Pancreas (tissue), 10 donors: ENCODE results near the gene FHOD3. TPM values are rescaled to one million over a fixed set of nuclear protein-coding genes. Genes with fewer than 3 reads are reported as not detected.
A peak's percentile ranks its signal among the peaks of the same experiment; 100 is the strongest.

Experiments used
- ATAC-seq, 4 donors: fragments of 200-7000 bp; cut with Tn5 transposase; one replicate each; pipeline versions ENCODE4 v1.8.0 to v1.9.1; 2020; ENCODE audit warnings: mild to moderate bottlenecking in 4 of 4, moderate library complexity in 4 of 4
- DNase-seq, 6 donors: peaks; one replicate each; pipeline ENCODE4 v3.0.0-alpha.2; 2020
- FAIRE-seq: peaks from 2 replicates; lab custom pipeline; 2012; peaks lifted over from hg19 to GRCh38; lab: Jason Lieb, UNC
- H3K27ac ChIP-seq, 4 donors: fragments of 200-600 bp; sonication (generic); 1 replicate in 3 of 4; 2 replicates in 1 of 4; pipeline versions ENCODE4 v1.5.0 to v1.8.0; 2020
- H3K27me3 ChIP-seq, 4 donors: fragments of 200-600 bp; one replicate each; pipeline ENCODE4 v1.8.0; 2021
- H3K36me3 ChIP-seq, 3 donors: fragments of 200-600 bp; sonication (generic) in 1 of 3; one replicate each; pipeline versions ENCODE4 v1.5.0 to v1.8.0; 2020 to 2021
- H3K4me1 ChIP-seq, 3 donors: fragments of 200-600 bp; one replicate each; pipeline ENCODE4 v1.8.0; 2021
- H3K4me3 ChIP-seq, 4 donors: fragments of 200-600 bp; sonication (generic) in 2 of 4; one replicate each; pipeline versions ENCODE4 v1.5.0 to v1.8.0; 2020 to 2021
- H3K9me3 ChIP-seq, 4 donors: fragments of 200-600 bp; one replicate each; pipeline ENCODE4 v1.8.0; 2021
- WGBS, 2 donors: extraction: QIAGEN DNeasy Blood & Tissue Kit; methylation state at CpG; one replicate each; pipeline ENCODE4 v1.1.7; 2013; 5-methylcytosine and 5-hydroxymethylcytosine counted together
- intact Hi-C, 3 donors: fragments of 100-400 bp; cut with DNase I; formaldehyde crosslinking; loops; one replicate each; pipeline versions ENCODE4 v1.11.1 to v1.14.2; 2022
- polyA plus RNA-seq, 2 donors: library from polyadenylated mRNA; stranded (reverse); fragments of 200-250 nt; gene quantifications; one replicate each; pipeline ENCODE4 v1.2.3, GENCODE V29; 2013
- total RNA-seq, 6 donors: library from RNA; stranded (reverse); fragmentation: NEBNext Ultra II Directional in 4 of 6; extraction: Animal tissue kit (Norgen Biotek cat#: 25700) in 4 of 6; gene quantifications; one replicate each; pipeline versions ENCODE4 v1.2.1 to v1.2.4, GENCODE V29; 2021 to 2023
- TF ChIP-seq, protein P1 (sequence below), 4 donors: fragments of 200-600 bp; sonication (generic) in 3 of 4; IDR thresholded peaks; one replicate each; pipeline versions ENCODE4 v1.5.0 to v1.8.0; 2021; ENCODE audit warnings: antibody characterized with exemption in 4 of 4
- donor health status: healthy with polysubstance abuse.
- donor health status: DM: no; HTN: no; CAD: no; lungs with moderate emphysema.
- donor health status: DM: no; HTN: no; CAD: no.
- donor health status: control.
- donor health status: control.
- donor health status: Bipolar disorder and iron deficiency.
- donor health status: DM: yes; HTN: yes; CAD: no.
- donor health status: DM: no; HTN: no; CAD: no.
- donor health status: DM: no; HTN: no; CAD: no.
- donor health status: DM: yes; HTN: yes; CAD: no.

FHOD3 gene
- total and polyA plus RNA-seq, 8 donors: 0.25 to 4.3 (median 1.2) TPM

DNA sequence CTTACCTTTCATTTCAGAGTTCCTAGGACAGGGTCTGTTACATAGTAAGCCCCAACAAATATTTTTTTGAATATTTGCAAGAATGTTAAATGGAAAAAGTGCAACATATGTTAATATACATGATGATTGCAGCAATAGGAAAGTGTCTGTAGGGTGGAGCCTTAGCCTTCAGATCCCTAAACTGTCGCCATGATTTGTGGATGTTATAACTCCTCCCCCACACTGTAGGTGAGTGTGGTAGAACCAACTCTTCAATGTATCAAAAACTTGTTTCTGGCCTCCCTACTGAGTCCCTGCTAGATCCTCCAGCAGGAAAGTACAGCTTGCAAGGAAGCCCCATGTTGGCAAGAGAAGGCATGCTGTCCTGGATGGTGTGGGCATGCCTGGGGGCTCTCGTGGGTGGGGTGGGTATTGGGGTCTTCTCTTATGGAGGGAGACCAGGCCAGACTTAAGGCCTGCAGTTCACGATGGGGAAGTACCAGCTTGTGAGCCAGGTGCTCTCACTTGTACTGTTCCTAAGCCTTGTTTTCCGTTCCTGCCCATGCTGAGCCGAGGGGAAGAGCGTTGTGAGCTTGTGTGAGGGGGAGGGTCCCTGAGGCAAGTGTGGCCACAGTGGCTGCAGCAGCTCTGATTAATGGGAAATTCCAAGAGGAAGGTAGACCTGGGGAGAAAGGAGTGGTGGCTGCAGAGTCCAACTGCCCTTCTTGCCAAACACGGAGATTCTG lies 11.4 kb downstream of the FHOD3 start:
- Histone ChIP-seq H3K4me1 (no peaks in the 10 kb centered on the region), H3K36me3 (no peaks in the 10 kb centered on the region), H3K9me3 (no peaks in the 10 kb centered on the region), H3K4me3 (no peak overlapping the region), H3K27ac (no peak overlapping the region), H3K27me3 (no peaks in the 10 kb centered on the region)
- FAIRE-seq (no peak), ATAC-seq (no peak), DNase-seq (no peak)
- 69 to 79% methylated on average over 7 of the region's 7 CpGs for WGBS, 2 donors
- intact Hi-C loops: loop anchor here in 1 of 3 donors (10.0 kb wide), 1 partner anchor 256 kb away; no protein-coding TSS in a partner anchor
- TF ChIP-seq, protein P1, sequence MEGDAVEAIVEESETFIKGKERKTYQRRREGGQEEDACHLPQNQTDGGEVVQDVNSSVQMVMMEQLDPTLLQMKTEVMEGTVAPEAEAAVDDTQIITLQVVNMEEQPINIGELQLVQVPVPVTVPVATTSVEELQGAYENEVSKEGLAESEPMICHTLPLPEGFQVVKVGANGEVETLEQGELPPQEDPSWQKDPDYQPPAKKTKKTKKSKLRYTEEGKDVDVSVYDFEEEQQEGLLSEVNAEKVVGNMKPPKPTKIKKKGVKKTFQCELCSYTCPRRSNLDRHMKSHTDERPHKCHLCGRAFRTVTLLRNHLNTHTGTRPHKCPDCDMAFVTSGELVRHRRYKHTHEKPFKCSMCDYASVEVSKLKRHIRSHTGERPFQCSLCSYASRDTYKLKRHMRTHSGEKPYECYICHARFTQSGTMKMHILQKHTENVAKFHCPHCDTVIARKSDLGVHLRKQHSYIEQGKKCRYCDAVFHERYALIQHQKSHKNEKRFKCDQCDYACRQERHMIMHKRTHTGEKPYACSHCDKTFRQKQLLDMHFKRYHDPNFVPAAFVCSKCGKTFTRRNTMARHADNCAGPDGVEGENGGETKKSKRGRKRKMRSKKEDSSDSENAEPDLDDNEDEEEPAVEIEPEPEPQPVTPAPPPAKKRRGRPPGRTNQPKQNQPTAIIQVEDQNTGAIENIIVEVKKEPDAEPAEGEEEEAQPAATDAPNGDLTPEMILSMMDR (IDR thresholded peaks at IDR 0.05): no peak

DNA sequence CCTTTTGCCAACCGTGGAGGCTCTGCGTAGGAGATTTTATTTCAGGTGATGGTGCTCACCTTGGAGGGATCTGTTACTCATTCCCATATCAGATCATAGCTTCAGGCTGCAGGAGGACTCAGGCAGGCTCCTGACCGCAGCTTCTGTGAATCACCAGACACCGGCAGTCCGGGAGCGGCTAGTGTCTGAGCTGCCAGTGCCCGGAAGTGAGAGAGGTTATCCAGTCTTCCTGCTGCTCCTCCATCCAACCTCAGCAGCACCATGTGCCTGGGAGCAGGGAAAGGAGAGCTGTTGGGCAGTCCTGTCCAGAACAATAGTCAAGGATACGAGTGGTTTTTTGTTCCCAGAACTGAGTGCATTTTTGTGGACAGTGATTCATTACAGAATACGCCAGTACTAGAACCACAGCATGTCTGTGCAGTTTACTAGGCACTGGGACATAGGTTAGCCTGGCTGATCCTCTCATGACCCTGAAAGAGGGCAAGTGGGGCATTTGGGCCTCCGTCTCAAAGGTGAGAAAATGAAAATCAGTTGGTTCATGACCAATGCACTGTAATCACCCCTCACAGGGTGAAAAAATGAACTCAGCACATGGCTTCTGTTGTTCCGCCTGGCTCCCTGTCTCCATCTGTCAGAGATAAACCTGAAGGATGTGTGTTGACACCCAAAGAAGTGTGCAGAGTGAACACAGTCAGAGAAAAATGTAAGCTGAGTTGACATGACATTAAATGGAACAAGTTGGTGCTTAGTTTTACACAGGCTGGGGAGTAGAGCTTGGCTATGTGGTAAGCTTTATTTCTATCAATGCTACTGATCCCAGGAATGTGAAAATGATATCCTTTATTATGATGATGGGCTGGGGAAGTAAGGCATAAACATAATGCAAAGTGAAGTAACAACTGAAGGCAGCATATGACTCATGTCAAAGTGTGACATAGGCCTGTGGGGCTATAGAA lies 12.2 kb downstream of the FHOD3 start:
- TF ChIP-seq, protein P1 (IDR thresholded peaks at IDR 0.05): no peak
- H3K4me3 ChIP-seq: no peak overlapping the region
- WGBS, 2 donors: 82 to 86% methylated on average over 11 of the region's 11 CpGs
- FAIRE-seq (no peak), ATAC-seq (peak in 2 of 4 donors; percentile 48 to 63), DNase-seq (peak in 1 of 6 donors; percentile 23)
- no peaks in the 10 kb centered on the region for H3K9me3 ChIP-seq
- H3K27ac ChIP-seq: no peak overlapping the region
- no peaks in the 10 kb centered on the region for H3K4me1 ChIP-seq
- H3K36me3 ChIP-seq: no peaks in the 10 kb centered on the region
- intact Hi-C loops: loop anchor here in 1 of 3 donors (10.0 kb wide), 1 partner anchor 255 kb away; no protein-coding TSS in a partner anchor
- no peaks in the 10 kb centered on the region for H3K27me3 ChIP-seq

DNA sequence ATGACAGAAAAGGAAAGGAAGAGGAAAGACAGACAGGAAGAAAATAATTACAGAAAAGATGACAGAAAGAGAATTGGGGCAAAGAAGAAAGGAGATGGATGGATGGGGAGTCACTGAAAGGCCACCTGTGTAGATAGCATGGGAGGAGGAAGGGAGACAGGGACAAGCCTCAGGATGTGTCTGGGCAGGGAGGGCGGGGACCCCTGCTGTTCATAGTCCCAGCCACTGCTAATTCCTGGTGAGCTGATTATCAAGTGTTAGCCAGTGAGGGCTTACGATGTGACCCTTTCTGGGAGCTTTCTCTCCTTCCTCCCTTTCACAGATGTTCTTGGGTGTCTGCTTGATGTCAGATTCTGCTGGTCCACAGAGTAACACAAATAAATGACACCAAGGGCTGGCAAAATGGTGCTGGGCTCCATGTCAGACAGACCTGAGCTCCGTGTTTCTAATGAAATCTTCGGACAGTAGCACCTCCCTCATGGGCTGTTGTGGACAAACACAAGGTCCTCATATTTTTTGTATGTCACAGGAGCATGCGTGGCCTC lies 13.6 kb downstream of the FHOD3 start:
- ATAC-seq: no peak
- no peak for DNase-seq
- WGBS, 2 donors: 81 to 93% methylated on average over 5 of the region's 5 CpGs
- intact Hi-C loops: no loop called here
- H3K27me3 ChIP-seq: no peaks in the 10 kb centered on the region
- H3K9me3 ChIP-seq: no peaks in the 10 kb centered on the region
- no peak overlapping the region for H3K4me3 ChIP-seq
- FAIRE-seq: no peak
- TF ChIP-seq, protein P1 (IDR thresholded peaks at IDR 0.05): no peak
- H3K4me1 ChIP-seq: no peaks in the 10 kb centered on the region
- no peak overlapping the region for H3K27ac ChIP-seq
- H3K36me3 ChIP-seq: no peaks in the 10 kb centered on the region

DNA sequence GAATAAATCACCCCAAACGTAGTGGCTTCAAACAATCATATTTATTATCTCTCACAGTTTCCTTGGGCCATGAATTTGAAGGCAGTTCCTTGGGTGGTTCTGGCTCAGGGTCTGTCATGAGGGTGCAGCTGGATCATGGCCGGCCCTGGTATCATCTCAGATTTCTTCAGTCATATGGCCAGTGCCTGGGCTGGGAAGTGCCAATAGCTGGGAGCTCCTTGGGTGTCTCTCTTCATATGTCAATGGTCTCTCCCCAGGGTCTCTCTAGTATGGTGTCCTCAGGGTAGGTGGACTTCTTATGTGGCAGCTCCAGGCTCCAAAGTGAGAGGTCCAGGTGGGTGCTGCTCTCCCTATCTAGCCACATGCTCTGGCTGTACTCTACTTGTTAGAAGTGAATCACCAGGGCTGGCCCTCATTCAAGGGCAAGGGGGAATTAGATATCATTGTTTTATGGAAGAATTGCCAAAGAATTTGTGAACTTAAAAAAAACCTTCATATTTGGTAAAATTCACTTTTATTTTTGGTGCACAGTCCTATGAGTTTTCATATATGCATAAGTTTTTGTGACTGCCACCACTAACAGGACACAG lies 15.4 kb downstream of the FHOD3 start:
- FAIRE-seq (no peak), ATAC-seq (peak in 3 of 4 donors; percentile 36 to 65 (median 47)), DNase-seq (peak in 1 of 6 donors; percentile 8)
- Histone ChIP-seq H3K4me3 (no peak overlapping the region), H3K4me1 (no peaks in the 10 kb centered on the region), H3K27me3 (no peaks in the 10 kb centered on the region), H3K36me3 (no peaks in the 10 kb centered on the region), H3K9me3 (no peaks in the 10 kb centered on the region), H3K27ac (no peak overlapping the region)
- TF ChIP-seq, protein P1 (IDR thresholded peaks at IDR 0.05): no peak
- 69 to 80% methylated on average over 2 of the region's 2 CpGs for WGBS, 2 donors
- intact Hi-C loops: no loop called here
